HG02938 (cell line): ENCODE measurements around the gene SLC7A1.
"Not testable (repeated sequence)": the region's sequence is repeated elsewhere in the genome, so short reads cannot be mapped to it uniquely, and the experiment has no call there.

ENCODE experiments used
- ATAC-seq: cut with Tn5 transposase; IDR thresholded peaks from one replicate; pipeline ENCODE4 v1.9.1; 2021; ENCODE audit warnings: mild to moderate bottlenecking, moderate library complexity; ENCODE audit not compliant: unreplicated experiment

The SLC7A1 gene

GRCh38 chr13:29595380-29596063, at the start of gene SLC7A1:
Gene SLC7A1, minus strand, starts transcription at chr13:29595688. Its CDS starts 59,500 bp downstream, at chr13:29536188.
- peak; percentile 70 for ATAC-seq

DNA sequence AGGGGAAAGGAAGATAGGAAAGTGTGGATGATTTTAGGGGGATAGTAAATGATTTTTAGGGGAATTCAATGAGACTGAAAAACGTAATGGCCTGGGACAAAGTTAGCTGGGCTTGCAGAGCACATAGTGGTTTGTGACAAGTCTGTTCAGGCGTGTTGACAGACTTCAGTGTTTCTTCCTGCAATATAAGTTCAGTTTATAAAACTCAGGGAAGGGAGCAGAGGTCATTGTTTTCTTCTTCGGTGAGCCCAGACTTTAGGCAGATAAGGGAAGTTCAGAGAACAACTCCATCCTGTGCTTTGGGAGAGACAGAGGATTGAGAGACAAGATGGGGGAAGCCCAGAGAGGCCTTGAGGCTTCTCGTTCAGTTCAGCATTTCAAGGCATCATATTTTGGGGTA, 45.2 kb upstream of the SLC7A1 start:
- ATAC-seq, result no peak

DNA sequence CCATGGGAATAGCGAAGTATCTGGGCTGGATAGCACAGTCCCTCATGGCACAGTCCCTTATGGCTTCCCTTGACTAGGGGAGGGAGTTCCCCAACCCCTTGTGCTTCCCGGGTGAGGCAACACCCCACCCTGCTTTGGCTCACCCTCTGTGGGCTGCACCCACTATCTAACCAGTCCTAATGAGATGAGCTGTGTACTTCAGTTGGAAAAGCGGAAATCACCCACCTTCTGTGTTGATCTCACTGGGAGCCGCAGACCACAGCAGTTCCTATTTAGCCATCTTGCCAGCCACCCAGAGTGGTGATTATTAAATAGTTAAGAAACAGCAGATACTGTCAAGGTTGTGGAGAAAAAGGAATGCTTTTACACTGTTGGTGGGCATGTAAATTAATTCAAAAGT, 41.3 kb upstream of the SLC7A1 start:
- not testable (repeated sequence) for ATAC-seq

DNA sequence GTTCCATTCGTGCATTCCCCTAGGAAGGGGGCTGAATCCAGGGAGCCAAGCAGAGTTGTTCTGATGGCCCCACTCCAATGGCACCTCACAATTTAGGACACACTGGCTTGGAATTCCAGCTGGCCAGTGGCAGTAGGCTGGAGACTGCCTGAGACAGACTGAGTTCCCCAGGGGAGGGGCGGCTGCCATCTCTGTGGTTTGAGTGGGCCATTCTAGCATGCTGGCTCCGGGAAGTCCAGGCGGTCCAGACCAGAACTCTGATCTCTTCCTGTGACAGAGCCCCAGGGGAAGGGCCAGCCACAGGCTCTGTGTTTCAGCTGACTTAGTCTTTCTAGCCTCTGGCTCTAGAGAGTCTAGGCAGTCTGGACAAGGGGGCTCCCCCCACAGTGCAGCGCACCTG, 29.5 kb upstream of the SLC7A1 start:
- ATAC-seq, result no peak

DNA sequence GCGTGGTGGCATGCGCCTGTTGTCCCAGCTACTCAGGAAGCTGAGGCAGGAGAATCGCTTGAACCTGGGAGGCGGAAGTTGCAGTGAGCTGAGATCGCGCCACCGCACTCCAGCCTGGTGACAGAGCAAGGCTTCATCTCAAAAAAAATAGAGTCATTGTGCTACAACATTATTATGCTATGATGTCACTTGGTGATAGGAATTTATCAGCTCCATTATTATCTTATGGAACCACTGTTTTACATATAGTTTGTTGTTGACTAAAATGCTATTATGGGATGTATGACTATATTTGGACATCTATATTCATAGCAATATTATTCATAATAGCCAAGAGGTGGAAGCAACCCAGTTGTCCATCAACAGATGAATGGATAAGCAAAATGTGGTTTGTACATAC, 26.4 kb upstream of the SLC7A1 start:
- no peak for ATAC-seq

- no peak for ATAC-seq
These were observed 25.7 kb upstream of the SLC7A1 start for GRCh38 chr13:29621051-29621800.

DNA sequence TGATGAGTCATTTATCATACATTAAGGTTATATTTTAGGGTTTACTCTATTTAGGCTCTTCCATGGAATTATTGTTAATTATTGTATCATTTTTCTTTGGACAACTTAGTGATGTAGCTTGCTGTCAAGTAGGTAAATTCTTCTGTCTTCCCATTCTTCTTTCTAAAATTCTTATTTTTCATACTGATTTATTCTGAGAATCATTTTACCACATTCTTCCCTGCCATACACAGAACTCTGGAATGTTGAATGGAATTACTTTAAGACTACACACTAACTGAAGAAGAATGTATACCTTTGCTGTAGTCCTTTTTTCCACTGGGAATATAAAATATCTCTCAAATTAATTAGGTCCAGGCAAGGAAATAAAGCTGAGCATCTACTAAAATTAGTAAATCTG, 24.5 kb upstream of the SLC7A1 start:
- no peak for ATAC-seq

DNA sequence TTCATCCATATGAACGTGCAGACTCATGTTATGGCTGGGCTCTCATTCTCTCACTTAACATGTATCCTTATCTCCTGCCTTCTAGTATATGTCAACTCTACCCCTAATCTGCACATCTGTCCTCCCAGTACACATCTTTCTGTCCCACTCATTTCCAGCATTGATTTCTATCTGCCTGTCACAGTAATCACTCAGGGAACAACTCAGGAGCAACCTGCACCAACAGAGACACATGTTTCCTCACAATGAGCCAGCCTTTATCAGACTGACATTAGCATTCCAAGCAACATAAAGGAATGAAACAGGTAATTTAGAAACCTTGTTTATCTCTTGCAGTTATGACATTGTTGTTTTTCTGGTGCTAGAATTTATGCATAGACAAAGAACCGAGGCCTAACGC, 17.6 kb upstream of the SLC7A1 start:
- no peak for ATAC-seq

DNA sequence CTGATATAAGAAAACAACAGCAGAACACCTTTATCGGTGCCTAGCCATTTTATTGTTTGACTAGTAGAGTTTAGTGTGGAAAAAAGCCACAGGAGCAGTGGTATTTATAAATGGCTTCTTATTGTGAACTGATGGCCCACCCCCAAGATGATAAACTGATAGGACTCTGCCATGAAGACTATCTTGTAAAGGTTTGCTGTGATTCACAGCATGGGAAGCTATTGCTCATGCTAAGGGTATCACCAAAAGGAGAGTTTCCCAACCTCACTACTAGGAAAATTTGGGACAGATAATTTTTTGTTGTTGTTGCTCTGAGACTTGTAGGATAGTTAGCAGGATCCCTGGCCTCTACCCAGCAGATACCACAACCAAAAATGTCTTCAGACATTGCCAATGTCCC, 12.0 kb upstream of the SLC7A1 start:
- ATAC-seq, result no peak

GRCh38 chr13:29605860-29606526, 10.5 kb upstream of the SLC7A1 start:
- no peak for ATAC-seq

GRCh38 chr13:29598321-29598720, 2.8 kb upstream of the SLC7A1 start:
- ATAC-seq, result no peak

GRCh38 chr13:29597706-29598105, 2.2 kb upstream of the SLC7A1 start:
- ATAC-seq, result no peak

DNA sequence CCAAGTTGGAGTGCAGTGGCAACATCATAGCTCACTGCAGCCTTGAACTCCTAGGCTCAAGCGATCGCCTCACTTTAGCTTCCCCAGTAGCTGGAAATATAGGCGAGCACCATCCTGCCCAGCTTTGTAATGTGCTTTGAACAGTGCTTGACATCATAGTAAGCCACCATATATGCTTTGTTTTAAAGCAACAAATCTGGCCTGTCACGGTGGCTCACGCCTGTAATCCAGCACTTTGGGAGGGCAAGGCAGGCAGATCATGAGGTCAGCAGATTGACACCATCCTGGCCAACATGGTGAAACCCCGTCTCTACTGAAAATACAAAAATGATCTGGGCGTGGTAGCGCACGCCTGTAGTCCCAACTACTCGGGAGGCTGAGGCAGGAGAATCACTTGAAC, 1.8 kb upstream of the SLC7A1 start:
- no peak for ATAC-seq

DNA sequence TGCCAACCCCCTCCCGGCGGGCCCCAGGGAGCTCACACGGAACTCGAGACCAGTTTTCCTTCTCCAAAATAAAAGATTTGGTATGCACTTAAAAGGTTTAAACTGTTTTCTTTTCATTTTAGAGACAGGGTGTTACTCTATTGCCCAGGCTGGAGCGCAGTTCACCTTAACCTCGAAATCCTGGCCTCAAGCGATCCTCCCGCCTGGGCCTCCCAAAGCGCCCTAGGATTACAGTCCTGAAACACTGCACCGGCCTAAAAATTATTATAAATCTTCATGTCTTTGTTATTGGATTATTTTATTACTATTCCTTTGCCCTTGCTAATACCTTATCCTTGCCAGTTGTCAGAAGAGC, 553 bp upstream of the SLC7A1 start:
- ATAC-seq, result no peak

DNA sequence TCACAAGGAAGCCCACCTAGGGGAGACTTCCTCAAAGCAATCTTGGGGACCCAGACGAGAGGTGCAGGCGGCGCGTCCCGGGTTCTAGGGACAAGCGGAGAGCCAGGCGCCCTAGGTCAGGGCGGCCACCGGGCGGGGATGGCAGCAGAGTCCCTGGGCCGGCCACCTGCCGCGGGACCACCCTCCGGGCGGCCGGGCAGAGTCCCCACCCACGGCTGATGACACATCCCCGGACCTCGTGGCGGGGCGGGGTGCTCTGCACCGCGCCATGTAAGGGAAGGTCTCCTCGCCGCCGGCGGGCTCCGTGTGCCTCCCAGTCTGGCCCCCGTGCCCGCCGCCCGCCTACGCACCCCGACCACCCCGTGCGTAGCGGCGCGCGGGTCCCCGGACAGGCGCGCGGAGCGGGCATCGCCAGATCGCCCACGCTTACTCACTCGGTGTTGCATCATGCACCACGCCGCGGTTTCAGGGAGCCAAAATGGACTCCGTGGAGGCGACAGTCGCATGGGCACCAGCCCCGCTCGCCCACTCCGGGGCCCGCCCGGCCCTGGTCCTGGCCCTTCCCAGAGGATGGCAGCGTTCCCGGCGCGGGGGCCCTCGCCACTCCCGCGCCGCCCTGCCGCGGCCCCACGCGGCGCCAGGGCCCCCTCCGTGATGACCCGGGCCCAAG, 643 bp downstream of the SLC7A1 start:
- peak; percentile 40 for ATAC-seq

GRCh38 chr13:29594303-29594709, 1.2 kb downstream of the SLC7A1 start:
- peak; percentile 27 for ATAC-seq

GRCh38 chr13:29593605-29594297, 1.7 kb downstream of the SLC7A1 start:
- no peak for ATAC-seq

- no peak for ATAC-seq
These were observed 4.2 kb downstream of the SLC7A1 start for GRCh38 chr13:29591310-29591709.

DNA sequence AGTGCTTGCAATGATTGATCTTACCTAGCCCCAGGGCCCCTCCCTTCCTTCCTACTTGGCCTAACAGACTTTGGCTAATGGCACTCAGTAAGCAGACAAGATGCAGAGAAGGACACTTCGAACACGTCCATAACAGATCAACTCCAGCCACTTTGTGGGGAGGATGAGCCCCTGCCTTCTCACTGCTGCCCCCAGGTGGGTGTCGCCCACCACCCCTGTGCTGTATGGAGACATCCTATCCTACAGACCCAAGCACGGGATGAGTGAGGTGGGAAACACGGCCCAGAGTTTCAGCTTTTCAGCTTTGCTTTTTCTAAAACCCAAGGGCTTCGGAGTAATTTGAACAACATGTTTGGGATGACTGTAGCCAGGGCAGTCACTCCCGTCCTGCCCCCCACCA, 5.5 kb downstream of the SLC7A1 start:
- ATAC-seq, result no peak

GRCh38 chr13:29589234-29589633, 6.3 kb downstream of the SLC7A1 start:
- ATAC-seq, result no peak

DNA sequence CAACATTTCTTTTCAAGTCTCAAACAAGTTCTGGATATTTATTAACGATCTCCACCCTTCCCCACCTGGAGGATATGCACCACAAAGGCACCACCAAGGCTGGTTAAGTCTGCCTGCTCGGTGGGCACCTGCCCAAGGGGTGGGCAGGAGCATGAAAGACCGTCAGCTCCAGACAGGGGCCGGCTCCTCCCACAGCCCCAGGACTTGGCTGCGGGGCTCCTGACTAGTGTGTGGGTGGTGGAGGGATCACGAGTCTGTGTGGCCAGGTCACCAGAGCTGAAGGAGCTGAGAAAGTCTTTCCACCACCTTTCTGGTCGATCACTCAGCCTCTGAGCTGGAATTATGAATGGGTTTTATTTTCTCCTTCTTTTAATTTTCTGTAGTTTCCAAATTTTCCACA, 7.8 kb downstream of the SLC7A1 start:
- ATAC-seq, result no peak
